GM12891 (cell line): Measurements from ENCODE around the gene LAMA2.

ENCODE experiments used
- DNase-seq: peaks from one replicate; pipeline ENCODE4 v3.0.0; 2011; ENCODE audit warnings: low spot score; ENCODE audit not compliant: insufficient read length
- FAIRE-seq: peaks from 2 replicates; lab custom pipeline; 2011; peaks lifted over from hg19 to GRCh38; lab: Jason Lieb, UNC
- PAX5 ChIP-seq: IDR thresholded peaks from 2 replicates; pipeline ENCODE4 v1.6.1; 2011; ENCODE audit warnings: low read length, moderate library complexity, mild to moderate bottlenecking; ENCODE audit not compliant: insufficient read depth, severe bottlenecking
- POLR2A ChIP-seq: IDR thresholded peaks from 2 replicates; pipeline ENCODE4 v1.6.1; 2011; ENCODE audit warnings: low read depth, low read length, control low read depth
- POLR2AphosphoS5 ChIP-seq: IDR thresholded peaks from 2 replicates; pipeline ENCODE4 v1.6.1; 2011; ENCODE audit warnings: low read depth, low read length, control low read depth
- POU2F2 ChIP-seq: IDR thresholded peaks from 2 replicates; pipeline ENCODE4 v1.6.1; 2011; ENCODE audit warnings: low read depth, mild to moderate bottlenecking, control low read depth, low read length, moderate library complexity
- SPI1 ChIP-seq: IDR thresholded peaks from 2 replicates; pipeline ENCODE4 v1.6.1; 2011; ENCODE audit warnings: low read depth, low read length, control low read depth
- TAF1 ChIP-seq: IDR thresholded peaks from 2 replicates; pipeline ENCODE4 v1.6.1; 2011; ENCODE audit warnings: low read depth, low read length, control low read depth

The LAMA2 gene

GRCh38 chr6:129105793-129106192 lies 222.9 kb downstream of the LAMA2 start:
- FAIRE-seq (no peak), DNase-seq (no peak)
- no peak for TF ChIP-seq POLR2A
- no peak for TF ChIP-seq POLR2AphosphoS5
- no peak for TF ChIP-seq PAX5
- no peak for TF ChIP-seq POU2F2
- TF ChIP-seq TAF1 = no peak

GRCh38 chr6:129108337-129108736 lies 225.4 kb downstream of the LAMA2 start:
- TF ChIP-seq POLR2A (no peak), POU2F2 (no peak), POLR2AphosphoS5 (no peak), SPI1 (no peak), TAF1 (no peak), PAX5 (no peak)
- no peak for FAIRE-seq
- DNase-seq = no peak

- FAIRE-seq (no peak), DNase-seq (no peak)
- no peak for TF ChIP-seq POLR2AphosphoS5
- no peak for TF ChIP-seq SPI1
- TF ChIP-seq PAX5 = no peak
- no peak for TF ChIP-seq POU2F2
- TF ChIP-seq POLR2A = no peak
- TF ChIP-seq TAF1 = no peak
Measured at GRCh38 chr6:129110690-129111343, 227.9 kb downstream of the LAMA2 start.

- FAIRE-seq = no peak
- TF ChIP-seq POLR2AphosphoS5 (no peak), POLR2A (no peak), TAF1 (no peak), PAX5 (no peak), POU2F2 (no peak), SPI1 (no peak)
- DNase-seq = no peak
Measured at GRCh38 chr6:129111346-129111745, 228.4 kb downstream of the LAMA2 start.

- TF ChIP-seq POU2F2 = no peak
- no peak for TF ChIP-seq POLR2AphosphoS5
- TF ChIP-seq PAX5 = no peak
- no peak for TF ChIP-seq POLR2A
- no peak for TF ChIP-seq TAF1
- no peak for TF ChIP-seq SPI1
- DNase-seq = no peak
- FAIRE-seq = no peak
Measured at GRCh38 chr6:129111853-129112252, 228.9 kb downstream of the LAMA2 start.

- TF ChIP-seq POLR2A = no peak
- TF ChIP-seq PAX5 = no peak
- no peak for TF ChIP-seq POLR2AphosphoS5
- TF ChIP-seq POU2F2 = no peak
- TF ChIP-seq SPI1 = no peak
- no peak for TF ChIP-seq TAF1
- DNase-seq (no peak), FAIRE-seq (no peak)
Measured at GRCh38 chr6:129112591-129112990, 229.7 kb downstream of the LAMA2 start.

GRCh38 chr6:129113637-129114036 lies 230.7 kb downstream of the LAMA2 start:
- no peak for FAIRE-seq
- TF ChIP-seq PAX5 (no peak), POU2F2 (no peak), TAF1 (no peak), POLR2A (no peak), SPI1 (no peak), POLR2AphosphoS5 (no peak)
- no peak for DNase-seq

- DNase-seq = no peak
- FAIRE-seq = no peak
- no peak for TF ChIP-seq TAF1
- TF ChIP-seq POU2F2 = no peak
- TF ChIP-seq POLR2A = no peak
- no peak for TF ChIP-seq POLR2AphosphoS5
- no peak for TF ChIP-seq SPI1
- TF ChIP-seq PAX5 = no peak
Measured at GRCh38 chr6:129114636-129115391, 231.9 kb downstream of the LAMA2 start.

GRCh38 chr6:129115471-129115870 lies 232.5 kb downstream of the LAMA2 start:
- TF ChIP-seq PAX5 = no peak
- DNase-seq (no peak), FAIRE-seq (no peak)

- no peak for FAIRE-seq
- DNase-seq = no peak
- TF ChIP-seq PAX5 (no peak), SPI1 (no peak), TAF1 (no peak), POU2F2 (no peak)
Measured at GRCh38 chr6:129117355-129117754, 234.4 kb downstream of the LAMA2 start.
